HFF-Myc (cell line): ENCODE data around the gene BRINP2.

Experiments used
- DNase-seq: peaks from one replicate; pipeline ENCODE4 v3.0.0-alpha.2; 2011; ENCODE audit warnings: low read depth; ENCODE audit errors: extremely low read depth
- H3K4me3 ChIP-seq: replicated peaks from 2 replicates; pipeline ENCODE4 v1.5.1; 2011; ENCODE audit warnings: low read depth, mild to moderate bottlenecking, control low read depth, low read length
- TF ChIP-seq, protein P1 (sequence below): IDR thresholded peaks from 2 replicates; pipeline ENCODE4 v1.5.1; 2012; ENCODE audit warnings: mild to moderate bottlenecking, low read depth, low read length, control low read depth; ENCODE audit errors: missing control alignments

The BRINP2 gene

DNA sequence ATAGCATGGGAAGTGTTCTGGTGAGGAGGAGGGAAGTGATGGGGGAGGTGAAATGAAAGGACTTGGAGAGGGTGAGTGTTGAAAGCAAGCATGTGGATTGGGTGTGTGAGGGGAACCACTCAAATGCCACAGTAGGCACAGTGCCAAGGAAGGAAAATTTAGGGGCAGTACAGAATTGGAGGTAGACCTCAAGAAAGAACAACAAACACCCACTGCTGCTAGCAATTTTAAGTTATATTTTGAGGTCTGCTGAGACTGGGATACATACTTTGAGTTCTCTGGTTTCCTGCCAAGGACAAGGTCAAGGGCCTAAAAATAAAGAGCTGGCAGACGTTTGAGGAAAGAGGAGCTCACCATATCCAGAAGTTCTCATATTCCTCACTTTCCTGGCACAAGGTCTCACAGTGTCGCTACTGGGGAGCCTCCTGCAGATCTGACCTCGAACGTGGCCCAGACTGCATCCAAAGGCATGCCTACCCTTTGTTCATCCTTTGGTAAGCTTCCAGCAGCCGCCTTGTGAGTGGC is 104.0 kb downstream of the BRINP2 start:
- TF ChIP-seq, protein P1, sequence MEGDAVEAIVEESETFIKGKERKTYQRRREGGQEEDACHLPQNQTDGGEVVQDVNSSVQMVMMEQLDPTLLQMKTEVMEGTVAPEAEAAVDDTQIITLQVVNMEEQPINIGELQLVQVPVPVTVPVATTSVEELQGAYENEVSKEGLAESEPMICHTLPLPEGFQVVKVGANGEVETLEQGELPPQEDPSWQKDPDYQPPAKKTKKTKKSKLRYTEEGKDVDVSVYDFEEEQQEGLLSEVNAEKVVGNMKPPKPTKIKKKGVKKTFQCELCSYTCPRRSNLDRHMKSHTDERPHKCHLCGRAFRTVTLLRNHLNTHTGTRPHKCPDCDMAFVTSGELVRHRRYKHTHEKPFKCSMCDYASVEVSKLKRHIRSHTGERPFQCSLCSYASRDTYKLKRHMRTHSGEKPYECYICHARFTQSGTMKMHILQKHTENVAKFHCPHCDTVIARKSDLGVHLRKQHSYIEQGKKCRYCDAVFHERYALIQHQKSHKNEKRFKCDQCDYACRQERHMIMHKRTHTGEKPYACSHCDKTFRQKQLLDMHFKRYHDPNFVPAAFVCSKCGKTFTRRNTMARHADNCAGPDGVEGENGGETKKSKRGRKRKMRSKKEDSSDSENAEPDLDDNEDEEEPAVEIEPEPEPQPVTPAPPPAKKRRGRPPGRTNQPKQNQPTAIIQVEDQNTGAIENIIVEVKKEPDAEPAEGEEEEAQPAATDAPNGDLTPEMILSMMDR: no peak
- peak; percentile 33 for DNase-seq
- H3K4me3 ChIP-seq: no peak overlapping the region

DNA sequence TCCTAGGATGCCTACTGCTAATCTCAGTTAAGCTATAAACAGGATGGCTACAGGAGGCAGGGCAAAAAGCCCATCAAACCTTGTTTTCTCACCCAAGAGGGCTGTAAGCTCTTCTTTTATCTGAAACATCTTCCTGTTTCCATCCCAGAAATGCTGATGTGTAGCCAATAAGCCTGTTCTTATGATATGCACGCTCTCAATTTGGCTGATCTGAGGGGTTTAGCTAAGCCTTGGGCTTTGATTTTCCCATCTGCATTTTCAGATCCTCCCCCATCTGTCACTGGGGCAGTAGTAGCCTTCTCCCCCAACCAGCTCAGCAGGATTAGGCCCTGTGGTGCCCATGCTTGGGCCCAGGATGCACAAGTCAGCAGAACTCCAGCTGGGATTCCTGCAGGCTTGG is 105.0 kb downstream of the BRINP2 start:
- TF ChIP-seq, protein P1: no peak
- no peak overlapping the region for H3K4me3 ChIP-seq
- no peak for DNase-seq

DNA sequence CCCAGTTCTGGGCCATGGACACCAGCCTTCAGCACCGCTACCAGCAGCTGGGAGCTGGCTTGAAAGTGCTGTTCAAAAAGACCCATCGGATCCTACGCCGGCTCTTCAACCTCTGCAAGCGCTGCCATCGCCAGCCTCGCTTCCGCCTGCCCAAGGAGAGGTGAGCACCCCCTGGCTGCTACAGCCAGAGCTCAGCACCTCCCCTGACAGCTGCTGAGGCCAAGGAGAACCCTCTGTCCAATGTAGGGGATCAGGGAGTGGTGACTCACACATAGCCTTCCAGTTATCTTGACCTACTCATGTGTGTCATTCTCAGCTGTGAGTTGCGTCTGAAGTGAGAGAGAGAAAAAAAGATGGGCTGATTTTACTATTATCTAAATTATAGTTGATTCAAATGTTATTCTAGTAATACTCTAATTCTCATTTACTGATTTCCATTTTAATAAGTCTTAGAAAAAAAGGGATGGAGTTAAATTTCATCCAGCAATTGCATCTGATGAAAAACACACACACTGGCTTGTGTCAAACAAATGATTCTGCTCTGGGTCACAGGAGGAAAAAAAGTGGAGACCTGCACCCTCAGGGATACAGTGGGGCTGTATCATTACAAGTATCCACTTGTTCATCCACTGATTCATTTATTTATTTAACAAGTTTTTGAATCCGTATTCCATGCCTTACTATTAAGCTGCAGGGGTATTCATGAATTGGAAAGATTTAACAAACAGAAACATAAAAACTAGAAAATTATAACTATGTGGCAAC is 108.0 kb downstream of the BRINP2 start:
- TF ChIP-seq, protein P1: no peak
- no peak overlapping the region for H3K4me3 ChIP-seq
- DNase-seq: no peak

DNA sequence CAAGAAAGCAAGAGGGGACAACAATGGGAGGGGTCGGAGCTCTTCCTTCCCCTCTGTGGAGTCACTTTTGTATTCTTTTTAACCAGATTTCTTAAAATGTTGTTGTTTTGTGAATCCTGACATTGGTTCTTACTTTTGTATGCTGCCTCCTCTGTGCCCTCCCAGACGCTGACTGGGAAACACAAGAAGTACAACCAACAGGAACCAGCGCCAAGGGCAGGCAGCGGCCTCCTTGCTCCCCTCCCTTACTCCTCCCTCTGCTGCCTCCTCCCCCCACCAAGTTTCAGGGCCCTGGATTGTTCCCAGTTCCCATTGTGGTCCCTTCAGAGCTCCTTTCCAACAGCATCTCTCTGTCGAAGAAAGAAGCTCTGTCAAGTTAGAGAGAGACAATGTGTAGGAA is 111.1 kb downstream of the BRINP2 start:
- TF ChIP-seq, protein P1: no peak
- no peak for DNase-seq
- no peak overlapping the region for H3K4me3 ChIP-seq

DNA sequence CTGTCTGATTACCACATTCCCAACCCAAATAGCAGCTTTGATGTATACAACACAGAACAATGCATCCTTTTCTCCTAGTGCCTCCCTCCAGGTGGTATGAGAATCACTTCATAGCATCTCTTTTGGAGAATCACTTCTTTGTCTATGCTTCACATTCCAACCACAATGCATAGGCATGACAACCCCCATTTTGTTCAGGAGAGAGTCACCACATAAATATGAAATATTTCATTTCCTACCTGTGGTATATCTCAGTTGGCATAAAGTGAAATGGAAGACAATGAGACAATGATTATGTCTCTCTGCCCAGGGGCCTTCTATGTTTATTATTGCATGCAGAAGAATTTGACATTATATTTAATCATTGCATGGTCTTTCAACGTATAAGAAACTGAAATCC is 112.2 kb downstream of the BRINP2 start:
- no peak for DNase-seq
- H3K4me3 ChIP-seq: no peak overlapping the region
- TF ChIP-seq, protein P1: no peak

DNA sequence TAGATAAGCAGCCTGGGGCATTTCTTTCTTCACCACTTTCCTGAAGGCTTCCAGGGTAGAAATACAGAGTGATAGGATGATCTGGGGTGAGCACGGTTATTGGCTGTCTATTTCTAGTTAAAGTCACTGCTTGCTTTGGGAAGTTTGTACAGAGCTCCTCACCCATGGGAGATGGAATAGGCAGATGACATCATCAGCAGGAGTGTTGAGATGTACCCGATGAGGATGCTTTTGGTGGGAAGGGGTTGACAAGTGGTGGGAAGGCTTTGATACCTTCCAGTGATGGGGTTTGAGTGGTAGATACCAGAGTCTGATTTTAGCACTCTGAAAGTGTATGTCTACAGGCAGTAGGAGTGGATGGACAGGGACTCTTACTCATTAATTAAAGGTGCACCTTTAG is 112.6 kb downstream of the BRINP2 start:
- no peak for DNase-seq
- H3K4me3 ChIP-seq: no peak overlapping the region
- TF ChIP-seq, protein P1: no peak
